Endothelial cell of umbilical vein (primary cell): ENCODE results near the gene LLCFC1.

Experiments used
- EZH2 ChIP-seq: IDR thresholded peaks from 2 replicates; pipeline ENCODE4 v1.6.1; 2012; ENCODE audit warnings: borderline replicate concordance, low read depth, mild to moderate bottlenecking, moderate library complexity, low read length, inconsistent platforms; ENCODE audit not compliant: severe bottlenecking
- FOS ChIP-seq: IDR thresholded peaks from 2 replicates; pipeline ENCODE4 v1.6.1; 2011; ENCODE audit warnings: mild to moderate bottlenecking, low read length, moderate library complexity, borderline replicate concordance; ENCODE audit not compliant: insufficient read depth
- MYC ChIP-seq: IDR thresholded peaks from one replicate; pipeline ENCODE4 v1.6.1; 2011; ENCODE audit warnings: mild to moderate bottlenecking, low read depth, low read length
- POLR2A ChIP-seq: IDR thresholded peaks from 2 replicates; pipeline ENCODE4 v1.6.1; 2012; ENCODE audit warnings: low read depth, mild to moderate bottlenecking, control low read depth, low read length
- TF ChIP-seq, protein P1 (sequence below), 2 donors: IDR thresholded peaks; 1 replicate in 1 of 2; 2 replicates in 1 of 2; pipeline ENCODE4 v1.5.1; 2011; ENCODE audit warnings: low read length in 2 of 2, mild to moderate bottlenecking in 2 of 2, moderate library complexity in 2 of 2, control low read depth in 1 of 2, inconsistent platforms in 1 of 2, low read depth in 1 of 2; ENCODE audit not compliant: insufficient read depth in 1 of 2; ENCODE audit errors: extremely low read depth in 1 of 2

DNA sequence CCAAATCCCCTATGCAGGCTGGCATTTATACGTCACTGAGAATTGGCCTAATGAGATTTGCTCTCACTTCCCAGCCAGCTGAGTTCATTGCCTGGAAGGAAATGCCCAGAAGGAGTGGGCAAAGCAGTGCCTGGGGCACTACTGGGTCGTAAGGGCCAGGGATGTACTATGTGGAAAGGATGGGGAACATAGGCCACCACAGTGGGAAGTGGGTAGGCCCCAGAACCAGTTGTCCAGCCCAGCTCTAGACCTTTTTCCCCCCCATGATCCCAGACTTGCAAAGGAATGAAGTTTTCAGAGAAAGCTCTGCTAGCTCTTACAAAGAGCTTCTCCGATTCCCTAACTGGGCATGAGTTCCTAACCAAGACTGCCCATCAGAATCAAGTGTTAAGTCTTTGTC is 19.6 kb upstream of the LLCFC1 start:
- no peak for TF ChIP-seq EZH2
- TF ChIP-seq POLR2A = no peak
- TF ChIP-seq, protein P1, sequence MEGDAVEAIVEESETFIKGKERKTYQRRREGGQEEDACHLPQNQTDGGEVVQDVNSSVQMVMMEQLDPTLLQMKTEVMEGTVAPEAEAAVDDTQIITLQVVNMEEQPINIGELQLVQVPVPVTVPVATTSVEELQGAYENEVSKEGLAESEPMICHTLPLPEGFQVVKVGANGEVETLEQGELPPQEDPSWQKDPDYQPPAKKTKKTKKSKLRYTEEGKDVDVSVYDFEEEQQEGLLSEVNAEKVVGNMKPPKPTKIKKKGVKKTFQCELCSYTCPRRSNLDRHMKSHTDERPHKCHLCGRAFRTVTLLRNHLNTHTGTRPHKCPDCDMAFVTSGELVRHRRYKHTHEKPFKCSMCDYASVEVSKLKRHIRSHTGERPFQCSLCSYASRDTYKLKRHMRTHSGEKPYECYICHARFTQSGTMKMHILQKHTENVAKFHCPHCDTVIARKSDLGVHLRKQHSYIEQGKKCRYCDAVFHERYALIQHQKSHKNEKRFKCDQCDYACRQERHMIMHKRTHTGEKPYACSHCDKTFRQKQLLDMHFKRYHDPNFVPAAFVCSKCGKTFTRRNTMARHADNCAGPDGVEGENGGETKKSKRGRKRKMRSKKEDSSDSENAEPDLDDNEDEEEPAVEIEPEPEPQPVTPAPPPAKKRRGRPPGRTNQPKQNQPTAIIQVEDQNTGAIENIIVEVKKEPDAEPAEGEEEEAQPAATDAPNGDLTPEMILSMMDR (IDR thresholded peaks at IDR 0.05; ENCODE audit: extremely low read depth in 1 of 2, insufficient read depth in 1 of 2, low read depth in 1 of 2, low read length in 2 of 2) = no peak
- no peak for TF ChIP-seq MYC
- no peak for TF ChIP-seq FOS
